ENCODE results near the gene PTPRT. TPM values are rescaled to one million over a fixed set of nuclear protein-coding genes. Genes with fewer than 3 reads are reported as not detected.

Gene PTPRT
- polyA plus RNA-seq, 4 donors, result 0.43 to 1.1 (median 0.60) TPM

GRCh38 chr20:42186337-42186736 lies 1003.4 kb downstream of the PTPRT start:
- no peak for DNase-seq (ENCODE audit: low read depth in 4 of 4, low spot score in 2 of 4)

GRCh38 chr20:42183147-42183546 lies 1006.6 kb downstream of the PTPRT start:
- DNase-seq (ENCODE audit: low read depth in 4 of 4, low spot score in 2 of 4), result no peak

GRCh38 chr20:42181064-42181463 lies 1008.6 kb downstream of the PTPRT start:
- DNase-seq (ENCODE audit: low read depth in 4 of 4, low spot score in 2 of 4), result no peak

GRCh38 chr20:42179768-42180167 lies 1009.9 kb downstream of the PTPRT start:
- peak in 3 of 4 donors; percentile 2 to 8 (median 3) for DNase-seq (ENCODE audit: low read depth in 4 of 4, low spot score in 2 of 4)

- DNase-seq (ENCODE audit: low read depth in 4 of 4, low spot score in 2 of 4), result no peak
Measured at GRCh38 chr20:42173440-42173839, 1016.3 kb downstream of the PTPRT start.

- no peak for DNase-seq (ENCODE audit: low read depth in 4 of 4, low spot score in 2 of 4)
Measured at GRCh38 chr20:42164121-42164890, 1025.4 kb downstream of the PTPRT start.

- no peak for DNase-seq (ENCODE audit: low read depth in 4 of 4, low spot score in 2 of 4)
Measured at GRCh38 chr20:42161228-42161829, 1028.4 kb downstream of the PTPRT start.

GRCh38 chr20:42159808-42160207 lies 1029.9 kb downstream of the PTPRT start:
- DNase-seq (ENCODE audit: low read depth in 4 of 4, low spot score in 2 of 4), result no peak

GRCh38 chr20:42158272-42158671 lies 1031.4 kb downstream of the PTPRT start:
- DNase-seq (ENCODE audit: low read depth in 4 of 4, low spot score in 2 of 4), result no peak

GRCh38 chr20:42155586-42155985 lies 1034.1 kb downstream of the PTPRT start:
- no peak for DNase-seq (ENCODE audit: low read depth in 4 of 4, low spot score in 2 of 4)

- no peak for DNase-seq (ENCODE audit: low read depth in 4 of 4, low spot score in 2 of 4)
Measured at GRCh38 chr20:42152575-42152974, 1037.1 kb downstream of the PTPRT start.

GRCh38 chr20:42150230-42150629 lies 1039.5 kb downstream of the PTPRT start:
- no peak for DNase-seq (ENCODE audit: low read depth in 4 of 4, low spot score in 2 of 4)

- DNase-seq (ENCODE audit: low read depth in 4 of 4, low spot score in 2 of 4), result no peak
Measured at GRCh38 chr20:42138729-42139128, 1051.0 kb downstream of the PTPRT start.

- no peak for DNase-seq (ENCODE audit: low read depth in 4 of 4, low spot score in 2 of 4)
Measured at GRCh38 chr20:42134265-42135098, 1055.2 kb downstream of the PTPRT start.

GRCh38 chr20:42130810-42131596 lies 1058.7 kb downstream of the PTPRT start:
- DNase-seq (ENCODE audit: low read depth in 4 of 4, low spot score in 2 of 4), result no peak

GRCh38 chr20:42125426-42125825 lies 1064.3 kb downstream of the PTPRT start:
- no peak for DNase-seq (ENCODE audit: low read depth in 4 of 4, low spot score in 2 of 4)

GRCh38 chr20:42123981-42124473 lies 1065.7 kb downstream of the PTPRT start:
- no peak for DNase-seq (ENCODE audit: low read depth in 4 of 4, low spot score in 2 of 4)

- no peak for DNase-seq (ENCODE audit: low read depth in 4 of 4, low spot score in 2 of 4)
Measured at GRCh38 chr20:42118409-42119125, 1071.1 kb downstream of the PTPRT start.

GRCh38 chr20:42118001-42118400 lies 1071.7 kb downstream of the PTPRT start:
- no peak for DNase-seq (ENCODE audit: low read depth in 4 of 4, low spot score in 2 of 4)

GRCh38 chr20:42113236-42113635 lies 1076.5 kb downstream of the PTPRT start:
- DNase-seq (ENCODE audit: low read depth in 4 of 4, low spot score in 2 of 4), result no peak
